ENCODE data around the gene CAMK1G. TPM values are rescaled to one million over a fixed set of nuclear protein-coding genes. Genes with fewer than 3 reads are reported as not detected.

The CAMK1G gene
- total and polyA plus RNA-seq, 2 of the 4 experiments (the other 2 are of a cell fraction) = 0.72 to 1.8 TPM

DNA sequence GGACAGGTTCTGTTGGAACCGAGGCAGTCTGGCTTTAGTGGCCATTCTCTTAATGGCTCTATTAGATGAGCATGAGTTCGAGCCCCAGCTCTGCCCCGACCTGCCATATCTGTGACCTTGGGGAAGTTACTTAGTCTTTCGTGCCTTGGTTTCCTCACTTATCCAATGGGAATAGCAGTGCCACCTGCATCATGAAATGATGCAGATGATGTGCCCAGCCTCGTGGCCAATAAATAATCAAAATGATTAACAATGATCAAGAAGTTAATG lies 30.6 kb downstream of the CAMK1G start:
- H3K9me3 ChIP-seq (ENCODE audit: control insufficient read depth, insufficient read depth, low read length) = no peaks in the 10 kb centered on the region
- H2AK5ac ChIP-seq (ENCODE audit: low read depth, low read length) = no peak overlapping the region
- no peak for ATAC-seq (ENCODE audit: low read depth)
- no peak overlapping the region for H3K9ac ChIP-seq (ENCODE audit: low read depth, low read length)
- H3K79me1 ChIP-seq (ENCODE audit: low read depth in 1 of 2, low read length in 2 of 2) = no peaks in the 10 kb centered on the region
- no peak overlapping the region for H3K4ac ChIP-seq (ENCODE audit: low read depth, low read length)
- H2BK120ac ChIP-seq (ENCODE audit: low read depth, low read length) = no peak overlapping the region
- dilution Hi-C loops (cut with HindIII; ENCODE audit: low sequenced_read_pairs, unreplicated experiment) (no loop called here), in situ Hi-C loops (cut with MboI; ENCODE audit: low sequenced_read_pairs) (no loop called here), intact Hi-C loops (cut with micrococcal nuclease) (no loop called here)
- CTCF ChIA-PET = no interaction called here
- no peak overlapping the region for H2BK5ac ChIP-seq (ENCODE audit: low read depth, low read length, poor library complexity, severe bottlenecking)
- no TSS peak for BruUV-seq (replicated peaks)
- no peaks in the 10 kb centered on the region for H3K9me1 ChIP-seq (ENCODE audit: insufficient read depth, low read length)
- no peak for DNase-seq
- H3K27me3 ChIP-seq (ENCODE audit: control insufficient read depth, insufficient read depth, low read length) = no peaks in the 10 kb centered on the region
- no peak overlapping the region for H4K5ac ChIP-seq (ENCODE audit: low read depth, low read length)
- H4K20me1 ChIP-seq (ENCODE audit: insufficient read depth, low read length) = no peaks in the 10 kb centered on the region
- H3K14ac ChIP-seq (replicated peaks; ENCODE audit: low read depth, low read length) = no peak overlapping the region
- H2AFZ ChIP-seq (replicated peaks; ENCODE audit: low read length, poor library complexity) = no peak overlapping the region
- no CpG with 5 or more reads among the region's 5 CpGs for WGBS, 2 experiments (ENCODE audit: extremely low coverage in 2 of 2, insufficient read length in 1 of 2)
- H3K4me1 ChIP-seq (ENCODE audit: control insufficient read depth, insufficient read depth, low read length) = no peaks in the 10 kb centered on the region
- POLR2A ChIA-PET (ENCODE audit: unreplicated experiment) = no interaction called here
- H3K36me3 ChIP-seq (ENCODE audit: control insufficient read depth, insufficient read depth, low read length) = no peaks in the 10 kb centered on the region
- H2BK20ac ChIP-seq (ENCODE audit: low read depth, low read length) = no peak overlapping the region
- H2BK15ac ChIP-seq (ENCODE audit: low read depth, low read length) = no peak overlapping the region
- no peak overlapping the region for H2AK9ac ChIP-seq (replicated peaks; ENCODE audit: low read depth, low read length, poor library complexity)
- H3K23ac ChIP-seq (ENCODE audit: low read depth, low read length) = no peak overlapping the region
- no peak overlapping the region for H4K8ac ChIP-seq (ENCODE audit: low read depth in 2 of 2, low read length in 2 of 2)
- H3K27ac ChIP-seq (ENCODE audit: insufficient read depth, low read length) = no peak overlapping the region
- H3K4me2 ChIP-seq (ENCODE audit: low read depth, low read length) = no peak overlapping the region
- no peak overlapping the region for H3K4me3 ChIP-seq (ENCODE audit: insufficient read depth, low read depth, low read length)
- TF ChIP-seq RFX5 (IDR thresholded peaks at IDR 0.05; ENCODE audit: low read depth, low read length) (no peak), MAZ (IDR thresholded peaks at IDR 0.05; ENCODE audit: borderline replicate concordance, low read depth, low read length) (no peak), POLR2A (IDR thresholded peaks at IDR 0.05; ENCODE audit: low read depth, low read length) (no peak), RAD21 (IDR thresholded peaks at IDR 0.05; ENCODE audit: low read length) (no peak), FOS (IDR thresholded peaks at IDR 0.05; ENCODE audit: low read depth, low read length) (no peak), MAFK (IDR thresholded peaks at IDR 0.05; ENCODE audit: low read depth, low read length) (no peak), MXI1 (IDR thresholded peaks at IDR 0.05; ENCODE audit: borderline replicate concordance, low read depth, low read length) (no peak), CHD1 (IDR thresholded peaks at IDR 0.05; ENCODE audit: low read depth, low read length) (no peak), NFE2L2 (IDR thresholded peaks at IDR 0.05; ENCODE audit: low read depth, low read length) (no peak), SMC3 (IDR thresholded peaks at IDR 0.05; ENCODE audit: low read depth, low read length) (no peak), CEBPB (IDR thresholded peaks at IDR 0.05; ENCODE audit: low read depth, low read length) (no peak), RCOR1 (IDR thresholded peaks at IDR 0.05; ENCODE audit: insufficient replicate concordance, low read length) (no peak), BHLHE40 (IDR thresholded peaks at IDR 0.05; ENCODE audit: low read depth, low read length) (no peak)
- TF ChIP-seq, protein P1, sequence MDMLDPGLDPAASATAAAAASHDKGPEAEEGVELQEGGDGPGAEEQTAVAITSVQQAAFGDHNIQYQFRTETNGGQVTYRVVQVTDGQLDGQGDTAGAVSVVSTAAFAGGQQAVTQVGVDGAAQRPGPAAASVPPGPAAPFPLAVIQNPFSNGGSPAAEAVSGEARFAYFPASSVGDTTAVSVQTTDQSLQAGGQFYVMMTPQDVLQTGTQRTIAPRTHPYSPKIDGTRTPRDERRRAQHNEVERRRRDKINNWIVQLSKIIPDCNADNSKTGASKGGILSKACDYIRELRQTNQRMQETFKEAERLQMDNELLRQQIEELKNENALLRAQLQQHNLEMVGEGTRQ (IDR thresholded peaks at IDR 0.05; ENCODE audit: low read depth, low read length) = no peak
- TF ChIP-seq, protein P2, sequence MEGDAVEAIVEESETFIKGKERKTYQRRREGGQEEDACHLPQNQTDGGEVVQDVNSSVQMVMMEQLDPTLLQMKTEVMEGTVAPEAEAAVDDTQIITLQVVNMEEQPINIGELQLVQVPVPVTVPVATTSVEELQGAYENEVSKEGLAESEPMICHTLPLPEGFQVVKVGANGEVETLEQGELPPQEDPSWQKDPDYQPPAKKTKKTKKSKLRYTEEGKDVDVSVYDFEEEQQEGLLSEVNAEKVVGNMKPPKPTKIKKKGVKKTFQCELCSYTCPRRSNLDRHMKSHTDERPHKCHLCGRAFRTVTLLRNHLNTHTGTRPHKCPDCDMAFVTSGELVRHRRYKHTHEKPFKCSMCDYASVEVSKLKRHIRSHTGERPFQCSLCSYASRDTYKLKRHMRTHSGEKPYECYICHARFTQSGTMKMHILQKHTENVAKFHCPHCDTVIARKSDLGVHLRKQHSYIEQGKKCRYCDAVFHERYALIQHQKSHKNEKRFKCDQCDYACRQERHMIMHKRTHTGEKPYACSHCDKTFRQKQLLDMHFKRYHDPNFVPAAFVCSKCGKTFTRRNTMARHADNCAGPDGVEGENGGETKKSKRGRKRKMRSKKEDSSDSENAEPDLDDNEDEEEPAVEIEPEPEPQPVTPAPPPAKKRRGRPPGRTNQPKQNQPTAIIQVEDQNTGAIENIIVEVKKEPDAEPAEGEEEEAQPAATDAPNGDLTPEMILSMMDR (conservative IDR thresholded peaks at IDR 0.05; ENCODE audit: low read depth, low read length) = no peak
- TF ChIP-seq, protein P3, sequence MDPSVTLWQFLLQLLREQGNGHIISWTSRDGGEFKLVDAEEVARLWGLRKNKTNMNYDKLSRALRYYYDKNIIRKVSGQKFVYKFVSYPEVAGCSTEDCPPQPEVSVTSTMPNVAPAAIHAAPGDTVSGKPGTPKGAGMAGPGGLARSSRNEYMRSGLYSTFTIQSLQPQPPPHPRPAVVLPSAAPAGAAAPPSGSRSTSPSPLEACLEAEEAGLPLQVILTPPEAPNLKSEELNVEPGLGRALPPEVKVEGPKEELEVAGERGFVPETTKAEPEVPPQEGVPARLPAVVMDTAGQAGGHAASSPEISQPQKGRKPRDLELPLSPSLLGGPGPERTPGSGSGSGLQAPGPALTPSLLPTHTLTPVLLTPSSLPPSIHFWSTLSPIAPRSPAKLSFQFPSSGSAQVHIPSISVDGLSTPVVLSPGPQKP (IDR thresholded peaks at IDR 0.05; ENCODE audit: borderline replicate concordance, low read depth, low read length) = no peak
- no peak overlapping the region for H3K56ac ChIP-seq (ENCODE audit: extremely low read depth, insufficient read depth, low read length)
- H3K18ac ChIP-seq (ENCODE audit: low read depth, low read length) = no peak overlapping the region
- no peak overlapping the region for H4K91ac ChIP-seq (ENCODE audit: insufficient read depth, low read depth, low read length)

Measured in IMR-90 (cell line).